GM10266 (cell line): Measurements from ENCODE around the gene DGKI.

Experiments
- DNase-seq: peaks from one replicate; pipeline ENCODE4 v3.0.0; 2012; ENCODE audit errors: extremely low spot score
- TF ChIP-seq, protein P1 (sequence below): IDR thresholded peaks from 2 replicates; pipeline ENCODE4 v1.5.1; 2012; ENCODE audit warnings: mild to moderate bottlenecking, low read depth; ENCODE audit not compliant: control insufficient read depth, insufficient read depth; ENCODE audit errors: missing control alignments

DGKI gene

GRCh38 chr7:137696988-137697387 is 149.8 kb downstream of the DGKI start:
- TF ChIP-seq, protein P1, sequence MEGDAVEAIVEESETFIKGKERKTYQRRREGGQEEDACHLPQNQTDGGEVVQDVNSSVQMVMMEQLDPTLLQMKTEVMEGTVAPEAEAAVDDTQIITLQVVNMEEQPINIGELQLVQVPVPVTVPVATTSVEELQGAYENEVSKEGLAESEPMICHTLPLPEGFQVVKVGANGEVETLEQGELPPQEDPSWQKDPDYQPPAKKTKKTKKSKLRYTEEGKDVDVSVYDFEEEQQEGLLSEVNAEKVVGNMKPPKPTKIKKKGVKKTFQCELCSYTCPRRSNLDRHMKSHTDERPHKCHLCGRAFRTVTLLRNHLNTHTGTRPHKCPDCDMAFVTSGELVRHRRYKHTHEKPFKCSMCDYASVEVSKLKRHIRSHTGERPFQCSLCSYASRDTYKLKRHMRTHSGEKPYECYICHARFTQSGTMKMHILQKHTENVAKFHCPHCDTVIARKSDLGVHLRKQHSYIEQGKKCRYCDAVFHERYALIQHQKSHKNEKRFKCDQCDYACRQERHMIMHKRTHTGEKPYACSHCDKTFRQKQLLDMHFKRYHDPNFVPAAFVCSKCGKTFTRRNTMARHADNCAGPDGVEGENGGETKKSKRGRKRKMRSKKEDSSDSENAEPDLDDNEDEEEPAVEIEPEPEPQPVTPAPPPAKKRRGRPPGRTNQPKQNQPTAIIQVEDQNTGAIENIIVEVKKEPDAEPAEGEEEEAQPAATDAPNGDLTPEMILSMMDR: no peak
- no peak for DNase-seq

GRCh38 chr7:137696376-137696775 is 150.4 kb downstream of the DGKI start:
- no peak for DNase-seq
- TF ChIP-seq, protein P1: no peak

- TF ChIP-seq, protein P1: no peak
- no peak for DNase-seq
These were observed 150.8 kb downstream of the DGKI start for GRCh38 chr7:137695942-137696341.

DNA sequence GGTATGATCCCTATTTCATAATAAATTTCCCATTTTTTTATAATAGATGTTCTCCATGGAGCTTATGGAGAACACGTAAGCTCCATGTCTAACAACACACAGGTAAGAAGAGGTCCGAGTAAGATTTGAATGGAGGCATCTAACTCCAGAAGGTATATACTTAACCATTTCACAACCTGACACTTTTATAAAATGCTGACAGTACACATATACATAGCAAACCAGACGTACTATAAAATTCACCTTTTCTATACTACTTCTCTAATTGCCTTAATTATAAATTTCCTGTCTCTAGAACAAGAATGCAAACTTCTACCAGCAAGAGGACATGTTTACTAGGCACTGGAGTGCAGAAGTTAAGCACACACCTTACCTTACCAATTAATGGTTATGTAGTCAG is 151.3 kb downstream of the DGKI start:
- TF ChIP-seq, protein P1: no peak
- no peak for DNase-seq

DNA sequence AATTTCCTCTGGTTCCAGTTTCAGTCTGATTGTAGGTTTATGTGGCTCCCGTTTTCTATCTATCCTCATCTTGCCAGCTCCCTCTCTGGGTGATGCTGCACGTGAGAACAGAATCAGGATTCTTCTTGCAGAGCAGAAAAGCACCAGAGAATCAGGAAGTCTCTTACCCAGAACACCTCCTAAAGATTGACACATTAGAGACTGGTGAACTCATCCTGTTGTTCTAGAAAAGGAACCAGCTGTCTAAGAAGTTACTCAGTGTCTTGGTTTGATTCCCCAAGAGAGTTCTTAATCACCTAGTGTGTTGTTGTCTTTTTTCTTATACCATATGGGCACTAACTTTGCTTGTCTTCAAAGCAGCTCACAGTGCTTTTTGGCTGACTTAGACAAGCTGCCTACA is 152.4 kb downstream of the DGKI start:
- peak; percentile 7 for DNase-seq

DNA sequence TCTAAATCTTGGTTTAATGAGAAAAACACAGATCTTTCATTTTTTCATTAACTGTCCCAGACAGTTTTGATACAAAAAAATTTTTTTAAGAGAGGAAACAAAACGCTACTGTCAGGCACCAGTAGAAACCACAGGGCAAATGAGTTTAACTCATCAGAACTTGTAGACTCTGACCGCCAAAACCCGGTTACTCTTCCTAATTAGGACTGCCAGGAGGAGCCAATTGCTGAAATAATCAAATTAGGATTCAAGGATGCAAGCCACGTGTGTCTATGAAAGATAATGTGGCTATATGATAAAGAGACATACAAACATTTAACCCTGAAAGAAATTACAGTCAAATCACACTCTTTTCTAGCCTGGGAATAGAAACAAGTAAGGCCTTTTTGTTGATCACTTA is 154.4 kb downstream of the DGKI start:
- DNase-seq: no peak
- TF ChIP-seq, protein P1: no peak

More for the DNA sequence above, 152.4 kb downstream of the DGKI start:
- TF ChIP-seq, protein P1: no peak

DNA sequence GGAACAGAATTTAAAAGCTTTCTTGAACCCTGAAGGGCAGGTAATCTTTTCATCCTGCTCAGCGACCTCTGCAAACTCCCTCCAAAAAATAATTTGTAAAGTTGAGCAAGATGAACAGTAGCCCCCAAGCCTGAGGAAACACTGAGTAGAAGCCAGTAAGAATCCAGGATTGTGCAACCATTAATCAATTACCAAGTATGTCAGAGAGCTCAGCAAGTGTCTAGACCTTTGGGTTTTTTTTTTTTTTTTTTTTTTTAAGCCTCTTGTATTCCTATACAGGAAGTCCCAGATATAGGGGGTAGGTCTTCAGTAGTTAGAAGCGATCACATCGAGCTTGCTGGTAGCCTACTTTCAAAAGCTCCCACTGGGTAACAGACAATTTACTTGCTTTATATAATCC is 155.2 kb downstream of the DGKI start:
- TF ChIP-seq, protein P1: no peak
- DNase-seq: no peak
